HepG2 (cell line): ENCODE results near the gene NATD1.

Experiments
- ATRX ChIP-seq: sonication (generic); formaldehyde crosslinking; IDR thresholded peaks from 2 replicates; pipeline ENCODE4 v1.4.0; 2020; ENCODE audit warnings: missing genetic modification reagents, borderline replicate concordance
- BHLHE40 ChIP-seq: IDR thresholded peaks from 2 replicates; pipeline ENCODE4 v1.6.1; 2011; ENCODE audit warnings: low read length, improper control_type of control experiment
- KDM1A ChIP-seq: IDR thresholded peaks from 2 replicates; pipeline ENCODE4 v1.6.1; 2016; ENCODE audit warnings: missing compliant biosample characterization
- MXD4 ChIP-seq: IDR thresholded peaks from 2 replicates; pipeline ENCODE4 v1.6.1; 2016; ENCODE audit warnings: mild to moderate bottlenecking, missing biosample characterization, missing genetic modification reagents
- NFRKB ChIP-seq: fragments of 450-650 bp; IDR thresholded peaks from 2 replicates; pipeline ENCODE4 v1.6.1; 2017
- RCOR2 ChIP-seq: IDR thresholded peaks from 2 replicates; pipeline ENCODE4 v1.6.1; 2016; ENCODE audit warnings: missing biosample characterization, missing genetic modification reagents
- TOE1 ChIP-seq: sonication (generic); formaldehyde crosslinking; IDR thresholded peaks from 2 replicates; pipeline ENCODE4 v1.4.0; 2020; ENCODE audit warnings: mild to moderate bottlenecking, missing genetic modification reagents
- ZNF350 ChIP-seq: sonication (generic); formaldehyde crosslinking; IDR thresholded peaks from 2 replicates; pipeline ENCODE4 v1.4.0; 2020; ENCODE audit warnings: mild to moderate bottlenecking, low read depth, missing genetic modification reagents, borderline replicate concordance
- ZNF644 ChIP-seq: IDR thresholded peaks from 2 replicates; pipeline ENCODE4 v1.6.1; 2016; ENCODE audit warnings: low read depth
- TF ChIP-seq, protein P1 (sequence below): sonication (generic); formaldehyde crosslinking; IDR thresholded peaks from 2 replicates; pipeline ENCODE4 v1.5.0; 2020; ENCODE audit warnings: mild to moderate bottlenecking, missing genetic modification reagents, moderate library complexity
- TF ChIP-seq, protein P2 (sequence below): sonication (generic); formaldehyde crosslinking; IDR thresholded peaks from 2 replicates; pipeline ENCODE4 v1.4.0; 2020; ENCODE audit warnings: missing genetic modification reagents
- TF ChIP-seq, protein P3 (sequence below): sonication (generic); formaldehyde crosslinking; IDR thresholded peaks from 2 replicates; pipeline ENCODE4 v1.4.0; 2020; ENCODE audit warnings: low read depth, mild to moderate bottlenecking, missing genetic modification reagents
- TF ChIP-seq, protein P4 (sequence below): sonication (generic); formaldehyde crosslinking; IDR thresholded peaks from 2 replicates; pipeline ENCODE4 v1.8.1; 2023; ENCODE audit warnings: missing genetic modification reagents, mild to moderate bottlenecking, borderline replicate concordance

DNA sequence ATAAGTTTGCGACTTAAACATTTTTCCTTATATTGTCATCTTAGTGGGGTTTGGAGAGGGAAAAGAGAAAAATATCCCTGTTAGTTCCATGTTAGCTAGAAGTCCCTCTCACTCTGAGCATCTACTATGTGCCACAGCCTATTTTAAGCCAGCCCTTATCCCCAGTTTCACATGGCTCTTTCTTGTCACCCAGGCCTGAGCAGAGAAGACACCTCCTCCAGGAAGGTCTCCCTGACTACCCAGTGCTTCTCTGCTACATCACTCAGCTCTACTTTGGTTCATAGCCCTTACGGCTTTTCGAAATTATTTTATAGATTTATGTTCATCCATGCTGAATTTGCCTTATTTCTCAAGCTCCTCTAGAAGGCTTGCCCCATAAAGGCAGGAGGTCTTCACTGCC lies 24.1 kb upstream of the NATD1 start:
- TF ChIP-seq, protein P1, sequence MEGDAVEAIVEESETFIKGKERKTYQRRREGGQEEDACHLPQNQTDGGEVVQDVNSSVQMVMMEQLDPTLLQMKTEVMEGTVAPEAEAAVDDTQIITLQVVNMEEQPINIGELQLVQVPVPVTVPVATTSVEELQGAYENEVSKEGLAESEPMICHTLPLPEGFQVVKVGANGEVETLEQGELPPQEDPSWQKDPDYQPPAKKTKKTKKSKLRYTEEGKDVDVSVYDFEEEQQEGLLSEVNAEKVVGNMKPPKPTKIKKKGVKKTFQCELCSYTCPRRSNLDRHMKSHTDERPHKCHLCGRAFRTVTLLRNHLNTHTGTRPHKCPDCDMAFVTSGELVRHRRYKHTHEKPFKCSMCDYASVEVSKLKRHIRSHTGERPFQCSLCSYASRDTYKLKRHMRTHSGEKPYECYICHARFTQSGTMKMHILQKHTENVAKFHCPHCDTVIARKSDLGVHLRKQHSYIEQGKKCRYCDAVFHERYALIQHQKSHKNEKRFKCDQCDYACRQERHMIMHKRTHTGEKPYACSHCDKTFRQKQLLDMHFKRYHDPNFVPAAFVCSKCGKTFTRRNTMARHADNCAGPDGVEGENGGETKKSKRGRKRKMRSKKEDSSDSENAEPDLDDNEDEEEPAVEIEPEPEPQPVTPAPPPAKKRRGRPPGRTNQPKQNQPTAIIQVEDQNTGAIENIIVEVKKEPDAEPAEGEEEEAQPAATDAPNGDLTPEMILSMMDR (CRISPR knock-in tag) = no peak
- TF ChIP-seq TOE1 (CRISPR knock-in tag) (no peak), RCOR2 (CRISPR knock-in tag) (no peak), MXD4 (no peak), ZNF644 (CRISPR knock-in tag) (no peak), ZNF350 (CRISPR knock-in tag) (no peak), ATRX (no peak), KDM1A (CRISPR knock-in tag) (no peak), NFRKB (no peak), BHLHE40 (no peak)
- TF ChIP-seq, protein P2, sequence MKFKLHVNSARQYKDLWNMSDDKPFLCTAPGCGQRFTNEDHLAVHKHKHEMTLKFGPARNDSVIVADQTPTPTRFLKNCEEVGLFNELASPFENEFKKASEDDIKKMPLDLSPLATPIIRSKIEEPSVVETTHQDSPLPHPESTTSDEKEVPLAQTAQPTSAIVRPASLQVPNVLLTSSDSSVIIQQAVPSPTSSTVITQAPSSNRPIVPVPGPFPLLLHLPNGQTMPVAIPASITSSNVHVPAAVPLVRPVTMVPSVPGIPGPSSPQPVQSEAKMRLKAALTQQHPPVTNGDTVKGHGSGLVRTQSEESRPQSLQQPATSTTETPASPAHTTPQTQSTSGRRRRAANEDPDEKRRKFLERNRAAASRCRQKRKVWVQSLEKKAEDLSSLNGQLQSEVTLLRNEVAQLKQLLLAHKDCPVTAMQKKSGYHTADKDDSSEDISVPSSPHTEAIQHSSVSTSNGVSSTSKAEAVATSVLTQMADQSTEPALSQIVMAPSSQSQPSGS = no peak
- TF ChIP-seq, protein P3, sequence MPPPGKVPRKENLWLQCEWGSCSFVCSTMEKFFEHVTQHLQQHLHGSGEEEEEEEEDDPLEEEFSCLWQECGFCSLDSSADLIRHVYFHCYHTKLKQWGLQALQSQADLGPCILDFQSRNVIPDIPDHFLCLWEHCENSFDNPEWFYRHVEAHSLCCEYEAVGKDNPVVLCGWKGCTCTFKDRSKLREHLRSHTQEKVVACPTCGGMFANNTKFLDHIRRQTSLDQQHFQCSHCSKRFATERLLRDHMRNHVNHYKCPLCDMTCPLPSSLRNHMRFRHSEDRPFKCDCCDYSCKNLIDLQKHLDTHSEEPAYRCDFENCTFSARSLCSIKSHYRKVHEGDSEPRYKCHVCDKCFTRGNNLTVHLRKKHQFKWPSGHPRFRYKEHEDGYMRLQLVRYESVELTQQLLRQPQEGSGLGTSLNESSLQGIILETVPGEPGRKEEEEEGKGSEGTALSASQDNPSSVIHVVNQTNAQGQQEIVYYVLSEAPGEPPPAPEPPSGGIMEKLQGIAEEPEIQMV (CRISPR knock-in tag) = no peak
- TF ChIP-seq, protein P4, sequence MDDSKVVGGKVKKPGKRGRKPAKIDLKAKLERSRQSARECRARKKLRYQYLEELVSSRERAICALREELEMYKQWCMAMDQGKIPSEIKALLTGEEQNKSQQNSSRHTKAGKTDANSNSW (CRISPR knock-in tag) = no peak
